Measurements from ENCODE around the gene ST6GALNAC3.

GRCh38 chr1:76465030-76465429 is 390.5 kb downstream of the ST6GALNAC3 start:
- TF ChIP-seq CTCF (IDR thresholded peaks at IDR 0.05; ENCODE audit: low read depth, low read length, poor library complexity, severe bottlenecking) = no peak
- TF ChIP-seq EZH2phosphoT487 (IDR thresholded peaks at IDR 0.05; ENCODE audit: borderline replicate concordance, low read length) = no peak
